Central memory CD8-positive, alpha-beta T cell (primary cell): Measurements from ENCODE around the gene URB1.

Experiments used
- ATAC-seq: fragments of 150-1000 bp; cut with Tn5 transposase; replicated peaks from 2 replicates; pipeline ENCODE4 v1.10.0; 2022; ENCODE audit warnings: mild to moderate bottlenecking, moderate FRiP score, moderate number of reproducible peaks; ENCODE audit not compliant: poor library complexity, severe bottlenecking; ENCODE audit errors: extremely low read depth
- DNase-seq, 2 donors: peaks; one replicate each; pipeline ENCODE4 v3.0.0; 2021; ENCODE audit warnings: low spot score in 2 of 2
- H3K27ac Mint-ChIP-seq: one replicate; pipeline ENCODE4 v1.8.0; 2022; ENCODE audit warnings: low read depth, mild to moderate bottlenecking, moderate library complexity, mixed read lengths
- H3K27me3 Mint-ChIP-seq: one replicate; pipeline ENCODE4 v1.8.0; 2022; ENCODE audit warnings: mixed read lengths
- H3K36me3 Mint-ChIP-seq: one replicate; pipeline ENCODE4 v1.8.0; 2022; ENCODE audit warnings: mild to moderate bottlenecking, moderate library complexity, mixed read lengths; ENCODE audit not compliant: insufficient read depth
- H3K4me1 Mint-ChIP-seq: one replicate; pipeline ENCODE4 v1.8.0; 2022; ENCODE audit warnings: mixed read lengths
- H3K4me3 Mint-ChIP-seq: one replicate; pipeline ENCODE4 v1.8.0; 2022; ENCODE audit warnings: mild to moderate bottlenecking, moderate library complexity, mixed read lengths
- H3K9me3 Mint-ChIP-seq: one replicate; pipeline ENCODE4 v1.8.0; 2022; ENCODE audit warnings: mixed read lengths

Gene URB1

DNA sequence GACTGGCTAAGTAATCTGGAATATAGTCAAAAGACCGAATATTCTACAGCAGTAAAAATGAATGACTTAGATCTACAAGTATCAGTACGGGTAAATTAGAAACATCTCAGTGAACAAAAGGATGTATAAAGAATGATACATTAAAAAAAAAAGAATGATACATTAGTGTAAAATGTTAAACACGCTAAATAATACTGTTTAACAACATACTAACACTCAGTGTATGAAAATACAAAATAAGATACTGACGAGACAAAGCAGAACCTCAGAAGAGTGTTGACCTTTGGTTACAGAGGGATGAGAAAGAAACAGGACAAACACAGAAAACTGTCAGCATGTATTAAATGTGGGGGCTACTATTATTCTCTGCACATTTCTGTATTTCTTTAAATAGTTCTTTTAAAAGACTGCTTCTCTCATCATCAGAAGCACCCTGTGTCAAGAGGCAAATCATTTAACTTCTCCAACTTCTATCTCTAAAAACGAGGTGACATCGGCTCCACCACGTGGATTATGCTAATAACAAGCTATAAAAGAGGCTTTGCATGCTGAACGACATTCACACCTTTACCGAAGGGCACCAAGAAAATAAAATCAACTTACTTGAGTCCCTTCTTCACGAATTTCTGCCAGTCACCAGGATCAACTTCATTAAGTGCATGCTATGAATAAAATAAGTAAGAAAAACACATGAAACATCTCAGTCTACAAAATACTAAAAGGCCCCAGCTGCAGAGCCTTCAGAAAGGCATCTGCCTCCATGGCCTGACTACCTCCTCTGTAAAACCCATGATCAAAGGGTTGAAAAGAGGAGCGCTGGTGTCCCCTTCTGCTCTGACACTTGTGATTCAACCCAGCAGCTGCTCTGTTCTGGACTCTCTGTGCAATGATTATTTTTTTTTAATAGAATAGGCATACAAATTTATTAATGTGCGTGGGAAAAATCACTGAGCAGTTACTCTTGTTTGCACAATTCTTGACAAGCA is 51.7 kb downstream of the URB1 start:
- peaks cover 8% of the 10 kb centered on the region for H3K9me3 Mint-ChIP-seq
- H3K36me3 Mint-ChIP-seq, result peaks cover 50% of the 10 kb centered on the region
- H3K27me3 Mint-ChIP-seq, result no peaks in the 10 kb centered on the region
- DNase-seq (no peak), ATAC-seq (no peak)
- no peaks in the 10 kb centered on the region for H3K4me1 Mint-ChIP-seq
- no peak overlapping the region for H3K4me3 Mint-ChIP-seq
- H3K27ac Mint-ChIP-seq, result no peak overlapping the region

DNA sequence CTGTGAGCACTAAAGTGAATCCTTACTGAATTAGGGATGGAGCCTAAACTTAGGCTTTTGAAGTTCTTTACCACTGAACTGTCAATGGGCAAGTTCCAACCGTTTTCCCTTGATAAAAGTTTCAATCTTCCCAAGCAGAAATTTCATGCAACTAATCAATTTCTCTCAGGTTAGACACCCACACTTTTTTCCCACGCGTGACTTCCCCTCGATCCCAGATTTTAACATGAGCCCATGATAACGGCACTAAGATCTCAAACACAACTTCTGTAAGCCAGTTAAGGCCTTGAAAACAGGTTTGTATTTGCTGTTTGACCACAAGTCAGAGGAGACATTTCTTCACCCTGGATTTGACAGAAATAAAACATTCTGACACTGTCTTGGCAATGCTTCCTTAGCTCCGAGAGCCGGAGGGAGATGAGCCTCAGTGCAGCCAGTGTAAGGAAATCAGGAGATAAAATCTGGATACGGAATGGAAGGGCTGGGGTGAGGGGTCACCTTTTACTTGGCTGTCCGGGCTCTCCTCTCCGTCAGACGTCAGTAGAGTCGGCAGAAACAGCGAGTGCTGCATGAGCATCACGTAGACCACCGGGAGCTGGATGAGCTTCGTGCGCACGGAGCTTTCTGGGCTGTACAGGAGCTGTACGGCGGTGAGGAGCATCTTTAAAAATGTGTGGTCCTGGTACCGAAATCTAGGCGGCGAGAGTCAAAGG is 54.4 kb downstream of the URB1 start:
- H3K27me3 Mint-ChIP-seq, result no peaks in the 10 kb centered on the region
- no peaks in the 10 kb centered on the region for H3K9me3 Mint-ChIP-seq
- no peaks in the 10 kb centered on the region for H3K4me1 Mint-ChIP-seq
- no peak overlapping the region for H3K27ac Mint-ChIP-seq
- DNase-seq (no peak), ATAC-seq (no peak)
- H3K4me3 Mint-ChIP-seq, result no peak overlapping the region
- H3K36me3 Mint-ChIP-seq, result peaks cover 42% of the 10 kb centered on the region

DNA sequence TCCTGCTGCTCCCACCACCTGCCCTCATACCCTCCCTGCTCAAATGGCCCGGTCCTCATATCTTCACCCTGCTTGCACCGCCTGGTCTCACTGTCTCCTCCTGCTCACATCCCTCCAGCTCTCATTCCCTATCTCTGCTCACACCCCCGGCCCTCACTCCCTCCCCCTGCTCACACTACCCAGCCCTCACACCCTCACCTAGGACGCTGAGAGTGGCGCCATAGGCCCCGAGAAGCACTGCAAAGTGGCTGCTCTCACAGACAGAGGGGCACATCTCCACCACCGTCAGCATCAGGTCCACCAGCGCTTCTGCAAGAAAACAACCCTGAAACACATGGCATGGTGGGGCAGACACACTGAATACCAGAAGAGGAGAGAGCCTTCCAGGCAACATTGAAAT is 55.6 kb downstream of the URB1 start:
- Mint-ChIP-seq H3K4me3 (no peak overlapping the region), H3K4me1 (no peaks in the 10 kb centered on the region), H3K9me3 (no peaks in the 10 kb centered on the region), H3K27ac (no peak overlapping the region), H3K36me3 (peaks cover 44% of the 10 kb centered on the region), H3K27me3 (no peaks in the 10 kb centered on the region)
- ATAC-seq (no peak), DNase-seq (no peak)

- Mint-ChIP-seq H3K4me3 (no peak overlapping the region), H3K9me3 (no peaks in the 10 kb centered on the region), H3K4me1 (no peaks in the 10 kb centered on the region), H3K27me3 (no peaks in the 10 kb centered on the region), H3K27ac (no peak overlapping the region), H3K36me3 (peaks cover 45% of the 10 kb centered on the region)
- no peak for DNase-seq
- ATAC-seq, result no peak
Measured at GRCh38 chr21:32336711-32337110, 56.1 kb downstream of the URB1 start.

DNA sequence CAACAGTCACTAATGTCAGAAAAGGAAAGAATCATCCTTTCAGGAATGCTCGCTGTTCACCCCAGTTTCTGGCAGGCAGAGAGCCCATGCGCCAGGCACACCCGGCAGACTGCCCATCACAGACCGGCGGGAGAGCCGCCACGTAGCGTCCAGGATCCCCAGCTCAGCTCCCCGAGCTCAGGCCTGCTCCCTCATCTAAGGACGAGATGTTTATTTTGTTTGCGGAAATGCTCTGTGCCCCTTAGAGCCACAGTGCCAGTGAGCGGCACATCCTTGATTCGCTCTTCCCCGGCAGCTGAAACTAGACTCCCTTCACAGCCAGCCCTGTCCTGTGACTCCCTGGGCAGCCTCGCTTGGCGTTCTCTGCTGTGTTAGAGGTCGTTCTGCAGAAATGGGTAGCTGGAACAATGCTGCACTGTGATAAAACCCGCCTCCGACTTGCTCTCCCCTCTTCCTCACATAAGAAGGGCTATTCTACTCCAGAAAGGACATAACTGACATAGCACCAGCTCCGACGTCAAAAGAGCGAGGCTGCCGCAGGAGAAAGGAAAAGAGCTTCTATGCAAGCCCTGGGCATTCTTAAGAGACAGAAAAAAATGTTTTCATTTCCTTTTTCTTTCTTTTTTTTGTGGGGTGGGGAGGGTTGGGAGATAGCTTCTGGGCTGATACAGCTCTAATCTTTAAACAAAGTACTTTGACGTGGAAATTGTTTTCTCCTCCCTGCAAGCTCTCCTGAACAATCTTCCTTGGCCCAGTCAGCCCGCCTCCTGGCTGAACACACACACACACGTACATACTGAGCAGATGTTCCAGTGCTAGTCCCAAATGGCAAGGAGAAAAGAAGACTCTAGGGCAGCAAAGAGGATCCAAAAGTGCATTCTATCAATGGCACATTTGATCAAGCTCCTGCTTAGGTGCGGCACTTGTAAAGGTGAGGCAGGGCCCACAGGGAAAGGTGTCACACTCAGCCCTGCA is 56.9 kb downstream of the URB1 start:
- H3K27me3 Mint-ChIP-seq, result no peaks in the 10 kb centered on the region
- H3K4me3 Mint-ChIP-seq, result no peak overlapping the region
- no peaks in the 10 kb centered on the region for H3K4me1 Mint-ChIP-seq
- H3K27ac Mint-ChIP-seq, result no peak overlapping the region
- peaks cover 47% of the 10 kb centered on the region for H3K36me3 Mint-ChIP-seq
- H3K9me3 Mint-ChIP-seq, result no peaks in the 10 kb centered on the region
- no peak for ATAC-seq
- DNase-seq, result no peak

GRCh38 chr21:32334980-32335531 is 57.8 kb downstream of the URB1 start:
- Mint-ChIP-seq H3K4me1 (no peaks in the 10 kb centered on the region), H3K27ac (no peak overlapping the region), H3K9me3 (no peaks in the 10 kb centered on the region), H3K36me3 (peaks cover 47% of the 10 kb centered on the region), H3K4me3 (no peak overlapping the region), H3K27me3 (no peaks in the 10 kb centered on the region)
- ATAC-seq (no peak), DNase-seq (no peak)

- DNase-seq, result no peak
- no peaks in the 10 kb centered on the region for H3K9me3 Mint-ChIP-seq
- no peak overlapping the region for H3K27ac Mint-ChIP-seq
Measured at GRCh38 chr21:32333953-32334673, 58.7 kb downstream of the URB1 start.

DNA sequence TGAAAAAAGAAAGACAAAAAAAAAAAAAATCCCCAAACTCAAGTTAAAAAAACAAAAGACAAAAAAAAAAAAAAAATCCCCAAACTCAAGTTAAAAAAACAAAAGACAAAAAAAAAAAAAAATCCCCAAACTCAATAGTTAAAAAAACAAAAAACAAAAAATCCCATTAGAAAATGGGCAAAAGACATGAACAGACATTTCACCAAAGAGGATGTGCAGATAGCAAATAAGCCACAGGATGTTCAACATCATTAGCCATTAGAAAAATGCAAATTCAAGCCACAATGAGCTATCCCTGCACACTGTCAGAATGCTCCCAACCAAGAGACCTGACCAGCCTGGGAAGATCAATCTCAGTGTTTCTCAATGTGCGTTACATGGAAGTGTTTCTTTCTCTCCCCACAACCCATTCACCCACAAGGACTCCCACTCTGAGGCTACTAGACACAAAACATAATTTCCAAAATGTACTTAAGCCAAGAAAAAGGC is 60.3 kb downstream of the URB1 start:
- ATAC-seq (no peak), DNase-seq (no peak)
- H3K27me3 Mint-ChIP-seq, result no peaks in the 10 kb centered on the region
- H3K9me3 Mint-ChIP-seq, result no peaks in the 10 kb centered on the region
- H3K36me3 Mint-ChIP-seq, result peaks cover 42% of the 10 kb centered on the region
- no peak overlapping the region for H3K4me3 Mint-ChIP-seq
- no peaks in the 10 kb centered on the region for H3K4me1 Mint-ChIP-seq
- H3K27ac Mint-ChIP-seq, result peak overlapping the region; percentile 44

More at GRCh38 chr21:32333953-32334673, 58.7 kb downstream of the URB1 start:
- Mint-ChIP-seq H3K27me3 (no peaks in the 10 kb centered on the region), H3K4me3 (no peak overlapping the region), H3K36me3 (peaks cover 47% of the 10 kb centered on the region), H3K4me1 (no peaks in the 10 kb centered on the region)
- ATAC-seq, result no peak

- peak overlapping the region; percentile 44 for H3K27ac Mint-ChIP-seq
- no peaks in the 10 kb centered on the region for H3K27me3 Mint-ChIP-seq
- DNase-seq (no peak), ATAC-seq (no peak)
- no peaks in the 10 kb centered on the region for H3K9me3 Mint-ChIP-seq
- no peak overlapping the region for H3K4me3 Mint-ChIP-seq
- H3K36me3 Mint-ChIP-seq, result peaks cover 40% of the 10 kb centered on the region
- no peaks in the 10 kb centered on the region for H3K4me1 Mint-ChIP-seq
Measured at GRCh38 chr21:32331444-32332305, 61.1 kb downstream of the URB1 start.

GRCh38 chr21:32330784-32331311 is 62.0 kb downstream of the URB1 start:
- H3K36me3 Mint-ChIP-seq, result peaks cover 41% of the 10 kb centered on the region
- H3K4me3 Mint-ChIP-seq, result no peak overlapping the region
- no peaks in the 10 kb centered on the region for H3K9me3 Mint-ChIP-seq
- no peak for ATAC-seq
- no peak overlapping the region for H3K27ac Mint-ChIP-seq
- H3K27me3 Mint-ChIP-seq, result no peaks in the 10 kb centered on the region
- DNase-seq, result no peak
- H3K4me1 Mint-ChIP-seq, result no peaks in the 10 kb centered on the region
